ENCODE measurements around the gene KCNG2. TPM values are rescaled to one million over a fixed set of nuclear protein-coding genes. Genes with fewer than 3 reads are reported as not detected.

The KCNG2 gene
- total and polyA plus RNA-seq, 2 experiments from 2014 or later = 0.15 TPM; not detected in 1

DNA sequence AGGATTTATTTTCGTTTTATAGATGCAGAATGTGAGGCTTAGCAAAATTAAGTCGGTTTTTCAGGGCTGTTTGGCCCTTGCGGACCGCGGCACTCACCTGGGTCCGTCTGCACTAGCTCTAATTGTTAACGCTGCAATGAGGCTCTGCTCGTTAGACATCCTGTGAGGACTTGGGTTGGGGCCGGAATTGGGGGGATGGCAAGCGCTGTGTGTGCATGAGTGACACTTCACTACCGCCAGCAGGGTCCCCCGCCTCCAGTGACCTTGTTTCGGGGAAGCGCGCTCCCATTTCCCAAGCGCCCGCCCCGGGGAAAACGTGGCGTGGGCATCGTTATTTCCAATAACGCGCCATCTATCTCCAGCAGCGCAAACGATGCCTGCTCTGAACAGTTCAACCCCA is 54.2 kb downstream of the KCNG2 start:
- no peaks in the 10 kb centered on the region for H3K36me3 ChIP-seq
- no peak overlapping the region for H3K4me3 ChIP-seq
- no peaks in the 10 kb centered on the region for H3K9me3 ChIP-seq (ENCODE audit: low read depth)
- DNase-seq (ENCODE audit: low read depth in 1 of 2, low spot score in 1 of 2) = no peak
- no peak overlapping the region for H3K27ac ChIP-seq
- H3K27me3 ChIP-seq = no peaks in the 10 kb centered on the region
- no peaks in the 10 kb centered on the region for H3K4me1 ChIP-seq (ENCODE audit: low read depth)
- TF ChIP-seq, protein P1, sequence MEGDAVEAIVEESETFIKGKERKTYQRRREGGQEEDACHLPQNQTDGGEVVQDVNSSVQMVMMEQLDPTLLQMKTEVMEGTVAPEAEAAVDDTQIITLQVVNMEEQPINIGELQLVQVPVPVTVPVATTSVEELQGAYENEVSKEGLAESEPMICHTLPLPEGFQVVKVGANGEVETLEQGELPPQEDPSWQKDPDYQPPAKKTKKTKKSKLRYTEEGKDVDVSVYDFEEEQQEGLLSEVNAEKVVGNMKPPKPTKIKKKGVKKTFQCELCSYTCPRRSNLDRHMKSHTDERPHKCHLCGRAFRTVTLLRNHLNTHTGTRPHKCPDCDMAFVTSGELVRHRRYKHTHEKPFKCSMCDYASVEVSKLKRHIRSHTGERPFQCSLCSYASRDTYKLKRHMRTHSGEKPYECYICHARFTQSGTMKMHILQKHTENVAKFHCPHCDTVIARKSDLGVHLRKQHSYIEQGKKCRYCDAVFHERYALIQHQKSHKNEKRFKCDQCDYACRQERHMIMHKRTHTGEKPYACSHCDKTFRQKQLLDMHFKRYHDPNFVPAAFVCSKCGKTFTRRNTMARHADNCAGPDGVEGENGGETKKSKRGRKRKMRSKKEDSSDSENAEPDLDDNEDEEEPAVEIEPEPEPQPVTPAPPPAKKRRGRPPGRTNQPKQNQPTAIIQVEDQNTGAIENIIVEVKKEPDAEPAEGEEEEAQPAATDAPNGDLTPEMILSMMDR (IDR thresholded peaks at IDR 0.05; ENCODE audit: low read depth, low read length) = no peak

DNA sequence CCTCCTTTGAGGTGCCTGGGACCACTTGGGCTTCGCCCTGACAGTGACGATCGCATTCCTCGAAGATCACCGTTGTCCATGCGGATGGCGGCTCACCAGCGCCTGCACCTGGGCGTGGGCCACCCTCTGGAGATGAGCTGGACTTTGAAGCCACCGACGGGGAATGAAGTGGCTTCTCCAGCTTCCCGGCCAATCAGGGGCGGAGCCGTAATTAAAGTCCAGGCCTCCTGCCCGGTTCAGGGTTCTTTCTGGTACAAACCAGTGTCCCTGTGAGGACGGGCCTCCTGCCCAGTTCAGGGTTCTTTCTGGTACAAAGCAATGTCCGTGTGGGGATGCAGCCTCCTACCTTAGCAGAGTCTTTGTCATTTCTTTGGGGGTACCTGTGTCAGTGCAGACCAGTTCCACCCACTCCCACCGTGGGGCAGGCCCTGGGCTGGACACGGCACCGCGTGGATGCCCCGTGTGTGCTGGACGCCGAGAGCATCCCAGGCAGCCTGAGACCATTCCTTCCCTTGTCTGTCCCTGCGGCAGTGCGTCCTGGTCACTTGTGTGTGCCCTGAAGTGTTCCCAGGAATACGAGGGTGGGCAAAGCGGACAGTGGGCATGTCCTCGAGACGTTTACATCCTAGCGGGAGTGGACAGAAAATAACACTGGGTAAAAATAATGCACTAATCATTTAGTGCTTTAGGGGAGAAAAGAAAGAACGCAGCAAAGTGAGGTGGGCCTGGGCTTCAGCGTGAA is 55.0 kb downstream of the KCNG2 start:
- Histone ChIP-seq H3K27me3 (no peaks in the 10 kb centered on the region), H3K4me1 (ENCODE audit: low read depth) (no peaks in the 10 kb centered on the region), H3K4me3 (no peak overlapping the region), H3K27ac (no peak overlapping the region), H3K9me3 (ENCODE audit: low read depth) (no peaks in the 10 kb centered on the region), H3K36me3 (no peaks in the 10 kb centered on the region)
- TF ChIP-seq, protein P1 (IDR thresholded peaks at IDR 0.05; ENCODE audit: low read depth, low read length) = no peak
- no peak for DNase-seq (ENCODE audit: low read depth in 1 of 2, low spot score in 1 of 2)

DNA sequence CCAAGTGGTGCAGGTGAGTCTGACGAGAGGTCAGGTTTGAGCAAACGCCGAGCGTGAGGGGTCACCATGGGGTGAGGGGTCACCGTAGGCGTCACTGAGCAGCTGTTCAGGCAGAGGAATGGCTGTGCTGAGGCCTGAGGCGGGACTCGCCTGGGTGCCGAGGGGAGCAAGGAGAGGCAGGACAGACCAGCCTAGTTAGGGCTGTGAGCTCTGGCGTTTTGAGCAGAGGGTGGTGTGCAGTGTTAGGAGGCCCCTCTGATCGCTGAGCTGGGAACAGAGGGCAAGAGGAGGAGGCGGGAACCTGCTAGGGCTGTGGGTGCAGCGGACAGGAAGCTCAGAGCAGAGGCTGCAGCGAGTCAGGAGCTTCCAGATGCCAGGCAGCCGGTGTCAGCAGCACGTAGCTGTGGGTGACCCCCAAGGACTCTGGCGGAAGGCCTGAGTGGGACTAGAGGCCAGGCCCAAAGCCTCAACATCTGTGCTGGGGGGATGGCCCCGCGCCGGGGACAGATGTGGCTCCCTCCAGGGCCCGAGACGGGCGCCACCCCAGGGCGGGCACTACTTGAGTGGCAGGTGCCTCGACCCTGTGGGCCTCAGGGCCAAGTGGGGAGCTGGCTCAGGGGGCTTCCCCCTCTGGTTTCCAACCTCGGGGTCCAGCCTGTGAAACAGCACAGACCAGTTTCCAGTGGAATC is 55.7 kb downstream of the KCNG2 start:
- no peaks in the 10 kb centered on the region for H3K27me3 ChIP-seq

DNA sequence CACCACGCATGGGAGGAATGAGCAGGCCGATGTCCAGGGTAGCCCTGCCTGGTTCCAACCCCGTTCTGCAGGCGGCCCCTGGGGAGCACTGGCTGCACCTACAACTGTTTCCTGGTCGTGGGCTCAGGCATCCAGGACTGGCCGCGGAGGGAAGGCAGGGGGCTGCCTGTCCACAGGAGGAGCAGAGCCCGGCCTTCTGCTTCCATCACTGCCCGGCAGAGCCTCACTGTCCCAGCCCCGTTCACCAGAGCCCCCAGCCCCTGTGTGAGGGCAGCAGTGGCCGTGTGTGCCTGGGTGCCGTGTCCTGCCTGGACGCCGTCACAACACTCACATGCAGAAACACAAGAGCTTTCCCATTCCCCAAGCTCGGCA is 56.2 kb downstream of the KCNG2 start:
- Histone ChIP-seq H3K4me3 (no peak overlapping the region), H3K36me3 (no peaks in the 10 kb centered on the region), H3K4me1 (ENCODE audit: low read depth) (no peaks in the 10 kb centered on the region), H3K9me3 (ENCODE audit: low read depth) (no peaks in the 10 kb centered on the region), H3K27me3 (no peaks in the 10 kb centered on the region), H3K27ac (no peak overlapping the region)
- no peak for DNase-seq (ENCODE audit: low read depth in 1 of 2, low spot score in 1 of 2)
- TF ChIP-seq, protein P1 (IDR thresholded peaks at IDR 0.05; ENCODE audit: low read depth, low read length) = no peak

More for the DNA sequence above, 55.7 kb downstream of the KCNG2 start:
- Histone ChIP-seq H3K4me1 (ENCODE audit: low read depth) (no peaks in the 10 kb centered on the region), H3K27ac (no peak overlapping the region), H3K36me3 (no peaks in the 10 kb centered on the region), H3K9me3 (ENCODE audit: low read depth) (no peaks in the 10 kb centered on the region), H3K4me3 (no peak overlapping the region)
- TF ChIP-seq, protein P1 (IDR thresholded peaks at IDR 0.05; ENCODE audit: low read depth, low read length) = no peak
- no peak for DNase-seq (ENCODE audit: low read depth in 1 of 2, low spot score in 1 of 2)

DNA sequence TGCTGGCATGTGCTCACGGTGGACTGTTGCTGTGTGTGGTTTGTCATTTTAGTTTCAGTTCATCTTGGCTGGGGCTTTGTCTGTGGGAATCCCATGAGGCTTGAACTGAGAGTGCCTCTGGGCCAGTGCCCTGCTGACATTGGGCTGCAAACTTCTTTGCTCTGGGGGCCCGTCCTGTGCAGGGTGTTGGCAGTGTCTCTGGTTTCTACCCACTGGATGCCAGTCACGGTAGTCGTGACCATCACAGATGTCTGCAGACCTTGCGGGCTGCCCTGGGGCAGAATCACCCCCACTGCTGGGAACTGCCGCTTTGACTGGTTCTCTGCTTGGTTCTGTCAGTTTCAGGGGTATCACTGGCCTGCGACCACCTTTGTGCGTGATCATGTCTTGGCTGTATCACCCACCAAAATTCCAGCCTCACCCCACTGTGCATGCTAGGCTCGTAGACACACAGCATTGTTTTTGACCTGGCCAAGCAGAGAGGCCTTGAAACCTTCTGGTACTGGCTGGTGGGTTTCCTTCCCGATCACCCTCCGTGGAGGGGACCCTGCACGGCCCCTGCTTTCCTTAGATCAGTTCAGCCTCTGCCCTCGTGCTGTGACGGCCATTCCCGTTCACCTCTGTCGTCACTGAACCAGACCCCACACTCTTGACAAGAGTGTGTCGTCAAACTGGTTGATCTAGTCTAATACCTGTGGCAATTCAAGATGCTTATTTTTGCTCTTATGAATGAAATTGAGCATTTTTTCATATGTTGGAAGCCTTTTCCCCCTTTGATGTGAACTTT is 57.6 kb downstream of the KCNG2 start:
- TF ChIP-seq, protein P1 (IDR thresholded peaks at IDR 0.05; ENCODE audit: low read depth, low read length) = no peak
- no peak for DNase-seq (ENCODE audit: low read depth in 1 of 2, low spot score in 1 of 2)
- H3K4me1 ChIP-seq (ENCODE audit: low read depth) = no peaks in the 10 kb centered on the region
- H3K27me3 ChIP-seq = no peaks in the 10 kb centered on the region
- H3K27ac ChIP-seq = no peak overlapping the region
- H3K36me3 ChIP-seq = no peaks in the 10 kb centered on the region
- H3K4me3 ChIP-seq = no peak overlapping the region
- no peaks in the 10 kb centered on the region for H3K9me3 ChIP-seq (ENCODE audit: low read depth)
